Measurements from ENCODE around the gene C4BPB.

DNA sequence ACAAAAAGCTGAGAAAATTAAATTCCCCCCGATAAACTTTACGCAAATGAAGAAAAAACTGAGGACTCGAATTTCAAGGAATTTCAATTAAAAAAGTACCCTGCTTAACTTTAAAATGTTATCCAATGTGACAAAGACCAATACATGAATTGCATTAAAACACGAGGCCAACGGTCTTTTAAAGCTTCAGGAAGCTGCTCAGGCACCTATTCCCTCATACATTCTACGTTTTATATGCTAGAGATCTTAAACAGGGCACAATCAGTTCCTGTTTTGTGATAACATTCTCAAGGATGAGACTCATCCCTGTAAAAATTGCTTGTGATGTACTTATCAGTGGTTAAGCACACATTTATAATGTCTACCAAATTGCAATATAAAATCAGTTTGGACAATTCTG lies 40.6 kb upstream of the C4BPB start:
- no peak for TF ChIP-seq EP300 (IDR thresholded peaks at IDR 0.05)
- no peak for TF ChIP-seq POLR2A (IDR thresholded peaks at IDR 0.05)
